Epithelial cell of prostate (primary cell): ENCODE results near the gene FBXL14.

Experiments
- DNase-seq: peaks from one replicate; pipeline ENCODE4 v3.0.0-alpha.2; 2011; ENCODE audit warnings: low read depth, low spot score
- H3K27ac ChIP-seq: fragments of 450-650 bp; 2 replicates; pipeline ENCODE4 v1.5.1; 2017; ENCODE audit warnings: mild to moderate bottlenecking

FBXL14 gene

GRCh38 chr12:1594261-1595025 is at the start of gene FBXL14:
Gene FBXL14 (minus strand): TSS chr12:1594581. CDS start chr12:1594066, 515 bp downstream.
- peak within 1 kb of the TSS; percentile 86 for H3K27ac ChIP-seq
- DNase-seq, result no peak

GRCh38 chr12:1643905-1644533 is 49.6 kb upstream of the FBXL14 start:
- H3K27ac ChIP-seq, result no peak overlapping the region

GRCh38 chr12:1643043-1643442 is 48.7 kb upstream of the FBXL14 start:
- no peak for DNase-seq
- H3K27ac ChIP-seq, result no peak overlapping the region

More at GRCh38 chr12:1643905-1644533, 49.6 kb upstream of the FBXL14 start:
- no peak for DNase-seq

- H3K27ac ChIP-seq, result no peak overlapping the region
- DNase-seq, result no peak
These were observed 48.1 kb upstream of the FBXL14 start for GRCh38 chr12:1642513-1642912.

- DNase-seq, result no peak
- H3K27ac ChIP-seq, result no peak overlapping the region
These were observed 46.2 kb upstream of the FBXL14 start for GRCh38 chr12:1640328-1641234.

GRCh38 chr12:1639538-1639937 is 45.2 kb upstream of the FBXL14 start:
- no peak for DNase-seq
- no peak overlapping the region for H3K27ac ChIP-seq

- H3K27ac ChIP-seq, result no peak overlapping the region
- DNase-seq, result no peak
These were observed 43.8 kb upstream of the FBXL14 start for GRCh38 chr12:1638203-1638602.

GRCh38 chr12:1635301-1636095 is 41.1 kb upstream of the FBXL14 start:
- no peak for DNase-seq
- no peak overlapping the region for H3K27ac ChIP-seq

- no peak overlapping the region for H3K27ac ChIP-seq
- DNase-seq, result no peak
These were observed 40.3 kb upstream of the FBXL14 start for GRCh38 chr12:1634590-1635191.

GRCh38 chr12:1634149-1634548 is 39.8 kb upstream of the FBXL14 start:
- DNase-seq, result no peak
- no peak overlapping the region for H3K27ac ChIP-seq

GRCh38 chr12:1633459-1633858 is 39.1 kb upstream of the FBXL14 start:
- no peak for DNase-seq
- H3K27ac ChIP-seq, result no peak overlapping the region

- no peak for DNase-seq
- no peak overlapping the region for H3K27ac ChIP-seq
These were observed 38.3 kb upstream of the FBXL14 start for GRCh38 chr12:1632702-1633101.

GRCh38 chr12:1630827-1631591 is 36.6 kb upstream of the FBXL14 start:
- no peak for DNase-seq
- no peak overlapping the region for H3K27ac ChIP-seq

- no peak overlapping the region for H3K27ac ChIP-seq
These were observed 35.9 kb upstream of the FBXL14 start for GRCh38 chr12:1630133-1630826.

GRCh38 chr12:1629338-1630132 is 35.2 kb upstream of the FBXL14 start:
- H3K27ac ChIP-seq, result no peak overlapping the region
- no peak for DNase-seq

More at GRCh38 chr12:1630133-1630826, 35.9 kb upstream of the FBXL14 start:
- DNase-seq, result no peak

GRCh38 chr12:1628666-1629337 is 34.4 kb upstream of the FBXL14 start, which contains the start of gene WNT5B:
Gene WNT5B (plus strand): TSS chr12:1629231. CDS start chr12:1631355, 2,124 bp downstream.
- H3K27ac ChIP-seq, result no peak within 1 kb of the TSS
- DNase-seq, result no peak

- H3K27ac ChIP-seq, result no peak overlapping the region
- no peak for DNase-seq
These were observed 28.0 kb upstream of the FBXL14 start for GRCh38 chr12:1622406-1622805.
